Body of pancreas (tissue), 4 donors: ENCODE measurements around the gene VDAC2. TPM values are rescaled to one million over a fixed set of nuclear protein-coding genes. Genes with fewer than 3 reads are reported as not detected.

Source experiments
- ATAC-seq: fragments of 150-250 bp; one replicate; pipeline ENCODE4 v1.9.1; 2016
- DNase-seq, 4 donors: peaks; one replicate each; pipeline ENCODE4 v3.0.0-alpha.2; 2019
- H3K27ac ChIP-seq, 4 donors: fragments of 200-600 bp; sonication (generic); 1 replicate in 3 of 4; 2 replicates in 1 of 4; pipeline versions ENCODE4 v1.5.1 to v1.6.1; 2016 to 2019; ENCODE audit warnings: mild to moderate bottlenecking in 1 of 4, mixed read lengths in 1 of 4, moderate library complexity in 1 of 4
- H3K27me3 ChIP-seq, 2 donors: fragments of 200-600 bp; sonication (generic); one replicate each; pipeline ENCODE4 v1.6.0; 2016; ENCODE audit warnings: mild to moderate bottlenecking in 1 of 2
- H3K36me3 ChIP-seq, 2 donors: fragments of 200-600 bp; sonication (generic); replicated peaks in 1 of 2; 2 replicates each; pipeline ENCODE4 v1.5.1; 2016; ENCODE audit warnings: low read depth in 2 of 2; ENCODE audit not compliant: insufficient read depth in 1 of 2
- H3K4me1 ChIP-seq: fragments of 200-600 bp; sonication (generic); one replicate; pipeline ENCODE4 v1.6.0; 2016
- H3K4me3 ChIP-seq, 2 donors: fragments of 200-600 bp; sonication (generic); 1 replicate in 1 of 2; 2 replicates in 1 of 2; pipeline ENCODE4 v1.5.1; 2016 to 2019
- H3K9me3 ChIP-seq, 3 donors: fragments of 200-600 bp; sonication (generic); 1 replicate in 2 of 3; 2 replicates in 1 of 3; pipeline ENCODE4 v1.5.1; 2016
- POLR2A ChIP-seq, 3 donors: fragments of 450-650 bp; IDR thresholded peaks; one replicate each; pipeline ENCODE4 v1.6.1; 2016; ENCODE audit warnings: antibody characterized with exemption in 3 of 3, mild to moderate bottlenecking in 2 of 3
- WGBS, 2 donors: methylation state at CpG; one replicate each; pipeline ENCODE4 v1.1.5; 2017; 5-methylcytosine and 5-hydroxymethylcytosine counted together
- intact Hi-C: fragments of 100-400 bp; cut with DNase I; formaldehyde crosslinking; loops from one replicate; pipeline ENCODE4 v1.15.1; 2023
- total RNA-seq, 2 donors: library from RNA; depleted of rRNA; stranded (reverse); fragments of >200 nt; gene quantifications; one replicate each; pipeline ENCODE4 v1.1.0, GENCODE V29; 2016
- TF ChIP-seq, protein P1 (sequence below), 7 experiments: fragments of 450-650 bp in 4 of 7; fragments of 200-600 bp in 3 of 7; sonication (generic) in 3 of 7; IDR thresholded peaks; one replicate each; pipeline ENCODE4 v1.5.1; 2016 to 2019; ENCODE audit warnings: antibody characterized with exemption in 7 of 7

Gene VDAC2
- total RNA-seq, 2 donors from 2014 or later: 52.7 to 71.3 TPM

DNA sequence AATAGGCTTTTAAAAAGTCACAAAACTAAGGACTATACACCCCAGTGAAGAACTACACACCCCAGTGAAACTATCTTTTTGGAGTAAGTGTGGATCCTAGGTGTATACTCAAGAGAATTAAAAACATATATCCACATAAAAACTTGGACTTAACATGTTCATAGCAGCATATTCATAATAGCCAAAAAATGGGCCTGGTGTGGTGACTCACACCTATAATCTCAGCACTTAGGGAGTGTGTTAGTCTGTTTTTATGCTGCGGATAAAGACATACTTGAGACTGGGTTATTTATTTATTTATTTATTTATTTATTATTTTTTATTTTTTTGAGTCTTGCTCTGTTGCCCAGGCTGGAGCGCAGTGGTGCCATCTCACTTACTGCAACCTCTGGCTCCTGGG lies 44.1 kb downstream of the VDAC2 start:
- no peaks in the 10 kb centered on the region for H3K36me3 ChIP-seq
- no peak for ATAC-seq
- intact Hi-C loops: no loop called here

DNA sequence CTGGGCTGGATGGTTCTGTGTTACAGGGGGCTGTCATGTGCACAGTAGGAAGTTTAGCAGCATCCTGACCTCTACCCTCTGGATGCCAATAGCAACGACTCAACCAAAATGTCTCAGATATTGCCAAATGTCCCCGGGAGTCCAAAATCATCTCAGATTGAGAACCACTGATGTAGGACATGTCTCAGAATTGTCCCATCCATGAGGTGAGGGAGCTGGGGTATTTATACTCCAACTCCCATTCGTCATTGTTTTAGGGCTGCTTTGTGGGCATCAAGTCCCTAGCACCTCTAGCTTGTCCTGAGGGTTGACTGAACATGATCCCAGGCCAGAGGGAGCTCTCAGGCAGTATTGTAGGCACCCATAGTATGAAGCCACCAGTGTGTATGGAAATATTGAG lies 50.4 kb downstream of the VDAC2 start:
- 76 to 96% methylated on average over 3 of the region's 3 CpGs for WGBS, 2 donors
- DNase-seq (no peak), ATAC-seq (no peak)
- intact Hi-C loops: no loop called here
- H3K36me3 ChIP-seq: no peaks in the 10 kb centered on the region
- H3K27me3 ChIP-seq: no peaks in the 10 kb centered on the region
- H3K27ac ChIP-seq: peak overlapping the region; percentile 92 to 99 (median 98)
- H3K9me3 ChIP-seq: no peaks in the 10 kb centered on the region
- H3K4me3 ChIP-seq: no peak overlapping the region
- peaks cover 35% of the 10 kb centered on the region for H3K4me1 ChIP-seq
- no peak for TF ChIP-seq POLR2A (IDR thresholded peaks at IDR 0.05)
- TF ChIP-seq, protein P1, sequence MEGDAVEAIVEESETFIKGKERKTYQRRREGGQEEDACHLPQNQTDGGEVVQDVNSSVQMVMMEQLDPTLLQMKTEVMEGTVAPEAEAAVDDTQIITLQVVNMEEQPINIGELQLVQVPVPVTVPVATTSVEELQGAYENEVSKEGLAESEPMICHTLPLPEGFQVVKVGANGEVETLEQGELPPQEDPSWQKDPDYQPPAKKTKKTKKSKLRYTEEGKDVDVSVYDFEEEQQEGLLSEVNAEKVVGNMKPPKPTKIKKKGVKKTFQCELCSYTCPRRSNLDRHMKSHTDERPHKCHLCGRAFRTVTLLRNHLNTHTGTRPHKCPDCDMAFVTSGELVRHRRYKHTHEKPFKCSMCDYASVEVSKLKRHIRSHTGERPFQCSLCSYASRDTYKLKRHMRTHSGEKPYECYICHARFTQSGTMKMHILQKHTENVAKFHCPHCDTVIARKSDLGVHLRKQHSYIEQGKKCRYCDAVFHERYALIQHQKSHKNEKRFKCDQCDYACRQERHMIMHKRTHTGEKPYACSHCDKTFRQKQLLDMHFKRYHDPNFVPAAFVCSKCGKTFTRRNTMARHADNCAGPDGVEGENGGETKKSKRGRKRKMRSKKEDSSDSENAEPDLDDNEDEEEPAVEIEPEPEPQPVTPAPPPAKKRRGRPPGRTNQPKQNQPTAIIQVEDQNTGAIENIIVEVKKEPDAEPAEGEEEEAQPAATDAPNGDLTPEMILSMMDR (IDR thresholded peaks at IDR 0.05): no peak

More for the DNA sequence above, 44.1 kb downstream of the VDAC2 start:
- WGBS, 2 donors: 96 to 98% methylated on average over 2 of the region's 2 CpGs
- DNase-seq: no peak
- Histone ChIP-seq H3K4me3 (no peak overlapping the region), H3K27ac (no peak overlapping the region), H3K27me3 (no peaks in the 10 kb centered on the region), H3K9me3 (no peaks in the 10 kb centered on the region), H3K4me1 (no peaks in the 10 kb centered on the region)
- TF ChIP-seq, protein P1 (IDR thresholded peaks at IDR 0.05): no peak
- TF ChIP-seq POLR2A (IDR thresholded peaks at IDR 0.05): no peak

DNA sequence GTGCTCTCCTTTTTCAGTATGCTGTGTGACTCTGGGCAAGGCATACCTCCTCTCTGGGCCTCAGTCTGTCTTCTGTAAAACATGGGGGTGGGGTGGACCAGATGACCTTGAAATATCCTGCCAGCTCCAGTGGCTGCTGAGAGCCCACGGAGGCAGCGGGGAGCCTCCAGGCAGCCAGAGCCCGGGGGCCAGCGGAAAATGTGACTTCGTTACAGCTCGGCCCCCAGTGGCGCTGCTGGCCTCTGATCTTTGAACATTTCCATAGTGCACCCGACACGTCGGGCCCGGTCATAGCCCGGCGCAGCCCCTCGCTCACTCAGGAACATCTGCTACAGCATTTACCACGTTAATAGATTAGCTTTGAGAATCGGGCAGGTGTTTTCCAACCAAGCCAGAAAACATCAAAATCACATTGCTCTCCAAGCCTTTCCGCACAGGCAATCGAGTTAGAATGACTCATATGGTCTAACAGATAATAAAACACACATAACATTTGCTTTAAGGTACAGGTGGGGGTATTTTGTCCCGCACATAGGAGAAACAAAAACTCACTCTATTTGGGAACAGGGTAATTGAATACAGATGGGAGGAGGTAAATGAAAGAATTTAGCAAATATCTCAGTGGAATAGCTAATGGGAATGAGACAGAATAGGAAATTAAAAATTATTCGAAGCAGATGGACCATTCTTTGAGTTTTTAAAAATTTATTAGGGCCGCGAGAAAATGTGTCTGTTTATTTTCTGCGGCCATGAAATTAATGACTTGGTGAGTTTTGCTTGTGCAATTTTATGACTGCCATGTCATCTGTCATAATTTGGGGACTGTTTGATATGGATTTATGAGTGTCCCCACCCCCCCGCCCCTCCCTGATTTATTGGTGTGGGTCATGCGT lies 51.5 kb downstream of the VDAC2 start:
- ATAC-seq: peak; percentile 77
- peaks cover 35% of the 10 kb centered on the region for H3K4me1 ChIP-seq
- no peaks in the 10 kb centered on the region for H3K27me3 ChIP-seq
- DNase-seq: peak; percentile 85 to 94 (median 90)
- WGBS, 2 donors: 13 to 21% methylated on average over 18 to 25 of the region's 25 CpGs
- no peak overlapping the region for H3K4me3 ChIP-seq
- H3K27ac ChIP-seq: peak overlapping the region; percentile 92 to 99 (median 98)
- no peaks in the 10 kb centered on the region for H3K9me3 ChIP-seq
- intact Hi-C loops: no loop called here
- TF ChIP-seq POLR2A (IDR thresholded peaks at IDR 0.05): peak in 2 of 3 donors; percentile 59 to 71
- TF ChIP-seq, protein P1 (IDR thresholded peaks at IDR 0.05): peak in 2 of 7 experiments; percentile 8 to 35
- H3K36me3 ChIP-seq: no peaks in the 10 kb centered on the region

DNA sequence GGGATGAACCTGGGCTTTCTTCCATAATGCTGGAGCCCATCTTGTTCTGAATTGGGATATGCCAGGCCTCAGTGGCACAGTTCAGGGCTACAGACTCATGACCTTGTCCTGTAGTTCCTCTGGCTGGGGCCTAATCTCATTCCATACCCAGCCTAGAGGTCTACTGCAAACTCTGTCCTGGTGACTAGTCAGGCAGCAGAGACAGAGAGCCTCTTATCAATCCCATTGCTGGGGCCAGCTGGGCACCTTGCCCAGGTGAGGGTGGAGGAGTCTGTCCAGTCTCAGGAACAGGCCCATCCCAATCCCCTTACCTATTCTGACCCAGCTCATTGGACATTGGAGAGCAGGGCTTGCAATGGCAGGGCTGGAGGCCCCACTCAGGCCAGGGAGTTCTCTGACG lies 53.2 kb downstream of the VDAC2 start:
- peak; percentile 30 for ATAC-seq
- intact Hi-C loops: no loop called here
- Histone ChIP-seq H3K4me1 (peaks cover 35% of the 10 kb centered on the region), H3K9me3 (no peaks in the 10 kb centered on the region), H3K27ac (peak overlapping the region; percentile 68 to 99 (median 98)), H3K27me3 (no peaks in the 10 kb centered on the region), H3K36me3 (no peaks in the 10 kb centered on the region), H3K4me3 (no peak overlapping the region)
- DNase-seq: peak; percentile 76 to 83 (median 82)
- WGBS, 2 donors: 86 to 92% methylated on average over 1 of the region's 1 CpG
- peak in 2 of 3 donors; percentile 20 to 41 for TF ChIP-seq POLR2A (IDR thresholded peaks at IDR 0.05)
- TF ChIP-seq, protein P1 (IDR thresholded peaks at IDR 0.05): no peak
